ENCODE data around the gene SELENOK. TPM values are rescaled to one million over a fixed set of nuclear protein-coding genes. Genes with fewer than 3 reads are reported as not detected.

Gene SELENOK
- total and polyA plus RNA-seq, 2 donors (not counting 3 experiments of a cell fraction or from before 2014, with no cell fraction given), result 26.1 to 35.2 TPM

- BruUV-seq (replicated peaks), result no TSS peak
- intact Hi-C loops (cut with micrococcal nuclease), result no loop called here
Observed at GRCh38 chr3:53844262-53845102, 47.2 kb downstream of the SELENOK start.

More at GRCh38 chr3:53844262-53845102, 47.2 kb downstream of the SELENOK start:
- no peak overlapping the region for H3K4me3 ChIP-seq (replicated peaks in 1 of 3; ENCODE audit: insufficient read depth in 1 of 3, low read depth in 1 of 3, low read length in 3 of 3)
- no peaks in the 10 kb centered on the region for H3K79me2 ChIP-seq (ENCODE audit: control insufficient read depth, insufficient read depth, low read length)
- H3K27me3 ChIP-seq (ENCODE audit: control insufficient read depth in 2 of 2, insufficient read depth in 2 of 2, low read length in 2 of 2), result peaks cover 30 to 32% of the 10 kb centered on the region in 2 experiments
- H3K27ac ChIP-seq (ENCODE audit: insufficient read depth, low read depth, low read length), result no peak overlapping the region
- H3K36me3 ChIP-seq (ENCODE audit: control insufficient read depth in 2 of 2, extremely low read depth in 1 of 2, insufficient read depth in 2 of 2, low read length in 2 of 2), result no peaks in the 10 kb centered on the region
- CTCF ChIA-PET, result interaction anchor here (1.0 kb wide), 1 partner anchor 23 kb away, joined by 3 read pairs; no protein-coding TSS in a partner anchor
- H2AFZ ChIP-seq (ENCODE audit: low read depth, low read length), result no peak overlapping the region
- TF ChIP-seq EZH2 (IDR thresholded peaks at IDR 0.05; ENCODE audit: borderline replicate concordance, low read depth, low read length, severe bottlenecking) (no peak), MYC (IDR thresholded peaks at IDR 0.05; ENCODE audit: low read depth, low read length) (no peak), POLR2AphosphoS5 (IDR thresholded peaks at IDR 0.05; ENCODE audit: insufficient read depth, low read depth, low read length) (no peak), JUN (IDR thresholded peaks at IDR 0.05; ENCODE audit: borderline replicate concordance, insufficient read depth, insufficient read length, low read depth) (no peak), FOS (IDR thresholded peaks at IDR 0.05; ENCODE audit: borderline replicate concordance, insufficient read depth, low read length) (no peak), POLR2A (IDR thresholded peaks at IDR 0.05; ENCODE audit: low read depth, low read length) (no peak), GATA2 (IDR thresholded peaks at IDR 0.05; ENCODE audit: insufficient read depth, insufficient read length, low read depth, low read length) (no peak)
- TF ChIP-seq, protein P1, sequence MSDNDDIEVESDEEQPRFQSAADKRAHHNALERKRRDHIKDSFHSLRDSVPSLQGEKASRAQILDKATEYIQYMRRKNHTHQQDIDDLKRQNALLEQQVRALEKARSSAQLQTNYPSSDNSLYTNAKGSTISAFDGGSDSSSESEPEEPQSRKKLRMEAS (IDR thresholded peaks at IDR 0.05; ENCODE audit: insufficient read depth, insufficient read length), result no peak
- TF ChIP-seq, protein P2, sequence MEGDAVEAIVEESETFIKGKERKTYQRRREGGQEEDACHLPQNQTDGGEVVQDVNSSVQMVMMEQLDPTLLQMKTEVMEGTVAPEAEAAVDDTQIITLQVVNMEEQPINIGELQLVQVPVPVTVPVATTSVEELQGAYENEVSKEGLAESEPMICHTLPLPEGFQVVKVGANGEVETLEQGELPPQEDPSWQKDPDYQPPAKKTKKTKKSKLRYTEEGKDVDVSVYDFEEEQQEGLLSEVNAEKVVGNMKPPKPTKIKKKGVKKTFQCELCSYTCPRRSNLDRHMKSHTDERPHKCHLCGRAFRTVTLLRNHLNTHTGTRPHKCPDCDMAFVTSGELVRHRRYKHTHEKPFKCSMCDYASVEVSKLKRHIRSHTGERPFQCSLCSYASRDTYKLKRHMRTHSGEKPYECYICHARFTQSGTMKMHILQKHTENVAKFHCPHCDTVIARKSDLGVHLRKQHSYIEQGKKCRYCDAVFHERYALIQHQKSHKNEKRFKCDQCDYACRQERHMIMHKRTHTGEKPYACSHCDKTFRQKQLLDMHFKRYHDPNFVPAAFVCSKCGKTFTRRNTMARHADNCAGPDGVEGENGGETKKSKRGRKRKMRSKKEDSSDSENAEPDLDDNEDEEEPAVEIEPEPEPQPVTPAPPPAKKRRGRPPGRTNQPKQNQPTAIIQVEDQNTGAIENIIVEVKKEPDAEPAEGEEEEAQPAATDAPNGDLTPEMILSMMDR (IDR thresholded peaks at IDR 0.05; ENCODE audit: extremely low read depth in 1 of 2, insufficient read depth in 1 of 2, low read depth in 1 of 2, low read length in 2 of 2), result no peak
- no peak for FAIRE-seq
- dilution Hi-C loops (cut with MboI; ENCODE audit: extremely low pct_ligation_motif_present, low sequenced_read_pairs), result no loop called here
- H3K9me1 ChIP-seq (replicated peaks; ENCODE audit: control insufficient read depth, extremely low read depth, insufficient read depth, low read length), result no peaks in the 10 kb centered on the region
- H3K4me2 ChIP-seq (ENCODE audit: insufficient read depth, low read length), result no peak overlapping the region
- H3K9me3 ChIP-seq (replicated peaks; ENCODE audit: control insufficient read depth, insufficient read depth, low read length), result no peaks in the 10 kb centered on the region
- no peak for DNase-seq (ENCODE audit: low read depth, low spot score)
- H4K20me1 ChIP-seq (replicated peaks; ENCODE audit: control insufficient read depth, extremely low read depth, insufficient read depth, low read length), result no peaks in the 10 kb centered on the region
- no peak overlapping the region for H3K9ac ChIP-seq (replicated peaks; ENCODE audit: extremely low read depth, insufficient read depth, low read length)
- POLR2A ChIA-PET, result no interaction called here
- H3K4me1 ChIP-seq (ENCODE audit: control insufficient read depth, extremely low read depth, insufficient read depth, low read length), result no peaks in the 10 kb centered on the region

All from endothelial cell of umbilical vein (primary cell).